GM21576 (cell line): ENCODE measurements around the gene LIMS2.

ENCODE experiments used
- ATAC-seq: cut with Tn5 transposase; IDR thresholded peaks from one replicate; pipeline ENCODE4 v1.9.1; 2021; ENCODE audit warnings: mild to moderate bottlenecking, moderate library complexity; ENCODE audit not compliant: unreplicated experiment

The LIMS2 gene

DNA sequence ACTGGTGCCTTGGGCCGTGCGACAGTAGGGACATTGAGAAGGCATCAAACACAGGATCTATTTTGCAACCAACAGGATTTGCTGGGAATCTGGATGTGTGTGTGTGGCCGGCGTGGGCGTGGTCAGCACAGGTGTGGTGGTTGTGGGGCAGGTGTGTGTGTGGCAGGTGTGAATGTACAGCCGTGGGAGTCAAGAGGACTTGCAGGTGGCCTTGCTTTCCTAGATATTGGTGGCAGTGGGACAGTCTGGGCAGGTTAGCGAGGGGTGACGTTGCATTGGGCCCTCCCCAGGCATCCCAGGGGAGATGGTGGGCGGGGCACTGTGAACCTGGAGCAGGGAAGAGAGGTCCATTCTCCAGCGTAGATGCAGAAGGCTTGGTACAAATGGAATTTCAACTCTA is 3.2 kb upstream of the LIMS2 start:
- ATAC-seq: no peak

DNA sequence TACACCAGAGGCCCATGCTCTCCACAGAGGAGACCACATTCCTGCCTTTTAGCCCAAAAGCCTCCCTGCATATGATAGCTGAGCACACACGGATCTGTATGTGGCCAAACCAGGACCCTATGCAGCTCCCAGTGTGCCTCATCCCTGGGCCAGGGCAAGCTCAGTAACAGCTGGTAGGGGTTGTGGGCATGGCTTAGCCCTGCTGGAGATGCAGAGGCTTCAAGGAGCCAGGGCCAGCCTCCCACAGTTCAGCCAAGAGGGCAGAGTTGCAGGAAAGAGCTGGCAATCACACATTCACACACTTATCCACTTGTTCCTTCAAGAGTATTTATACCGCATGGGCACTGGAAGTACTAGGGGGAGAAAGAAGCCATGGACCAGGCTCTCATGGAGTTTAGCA is 1.6 kb upstream of the LIMS2 start:
- no peak for ATAC-seq

DNA sequence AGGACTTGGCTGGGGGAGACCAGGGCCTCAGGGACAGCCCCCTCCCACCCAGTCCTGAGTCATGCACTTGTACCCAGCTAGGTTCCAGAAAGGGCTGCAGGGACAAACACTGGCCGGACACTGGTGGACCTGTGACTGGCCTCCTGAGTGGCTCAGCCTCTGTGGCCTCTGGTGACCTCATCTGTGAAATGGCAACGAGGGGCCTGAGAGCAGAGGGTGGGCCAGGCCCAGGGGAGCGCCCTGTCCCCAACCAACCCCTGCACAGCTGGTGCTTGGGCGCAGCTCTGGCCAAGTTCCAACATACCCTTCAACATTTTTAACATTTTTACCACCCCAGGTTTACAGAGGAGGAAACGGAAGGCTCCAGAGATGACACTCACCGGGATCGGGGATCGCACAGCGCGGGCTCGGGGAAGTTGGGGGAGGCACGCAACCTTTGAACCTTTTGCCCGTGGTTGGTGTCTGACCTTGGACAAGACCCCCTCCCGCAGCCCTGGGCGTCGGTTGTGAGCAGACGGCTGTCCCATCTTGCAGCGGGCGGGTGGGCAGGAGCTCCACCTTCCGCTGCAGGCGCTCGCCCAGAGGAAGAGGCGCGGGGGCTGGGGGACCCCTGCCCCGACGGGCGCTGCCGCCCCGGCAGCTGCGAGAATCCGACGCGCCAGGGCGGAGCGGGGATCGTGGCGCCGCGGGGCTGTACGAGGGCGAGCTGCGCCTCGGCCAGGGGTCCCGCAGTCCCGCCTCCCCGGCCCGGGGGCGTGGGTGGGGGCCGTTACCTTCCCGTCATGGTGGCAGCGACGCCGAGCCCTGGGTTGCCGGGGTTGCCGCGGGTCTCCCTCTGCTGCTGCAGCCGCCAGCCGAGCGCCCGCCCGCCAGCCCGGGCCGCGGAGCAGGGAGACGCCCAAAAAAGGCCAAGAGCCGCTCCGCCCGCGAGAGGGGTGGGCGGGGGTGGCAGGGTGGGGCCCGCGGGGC is 805 bp downstream of the LIMS2 start:
- ATAC-seq: no peak

DNA sequence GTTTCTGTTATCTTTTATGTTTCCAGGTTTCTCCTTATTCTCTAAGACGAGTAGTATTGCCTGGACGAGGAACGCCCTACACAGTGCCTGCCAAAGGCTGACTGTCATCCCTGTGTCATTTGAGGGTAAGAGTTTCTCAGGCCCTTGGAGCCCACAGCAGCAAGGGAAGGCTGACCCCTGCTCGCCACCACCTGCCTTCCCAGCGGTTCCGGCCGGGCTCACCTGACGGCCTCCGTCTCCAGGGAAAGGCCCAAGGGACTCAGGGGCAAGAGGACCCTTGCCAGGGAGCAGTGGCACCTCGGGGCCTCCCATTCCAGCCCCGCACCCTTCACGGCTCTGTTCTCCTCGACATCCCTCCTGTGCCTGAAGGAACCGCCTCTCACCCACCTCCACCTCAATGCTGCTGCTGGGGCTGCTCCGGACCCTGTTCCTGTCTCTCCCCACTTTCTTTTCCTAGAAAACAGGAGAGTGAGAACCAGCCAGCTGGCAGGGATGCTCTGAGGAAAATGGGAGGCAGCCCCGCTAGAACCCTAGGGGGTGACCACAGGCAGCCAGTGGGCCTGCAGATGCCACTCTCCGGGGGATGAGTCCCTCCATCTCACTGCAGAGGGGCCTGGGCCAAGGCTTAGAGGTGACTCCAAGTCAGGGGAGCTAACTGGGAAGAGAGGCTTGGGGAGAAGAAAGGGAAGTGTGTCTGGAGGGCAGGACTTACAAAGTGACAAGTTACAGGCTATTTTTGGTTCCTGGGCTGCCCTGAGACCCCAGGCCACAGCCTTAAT is 1.9 kb downstream of the LIMS2 start:
- no peak for ATAC-seq

DNA sequence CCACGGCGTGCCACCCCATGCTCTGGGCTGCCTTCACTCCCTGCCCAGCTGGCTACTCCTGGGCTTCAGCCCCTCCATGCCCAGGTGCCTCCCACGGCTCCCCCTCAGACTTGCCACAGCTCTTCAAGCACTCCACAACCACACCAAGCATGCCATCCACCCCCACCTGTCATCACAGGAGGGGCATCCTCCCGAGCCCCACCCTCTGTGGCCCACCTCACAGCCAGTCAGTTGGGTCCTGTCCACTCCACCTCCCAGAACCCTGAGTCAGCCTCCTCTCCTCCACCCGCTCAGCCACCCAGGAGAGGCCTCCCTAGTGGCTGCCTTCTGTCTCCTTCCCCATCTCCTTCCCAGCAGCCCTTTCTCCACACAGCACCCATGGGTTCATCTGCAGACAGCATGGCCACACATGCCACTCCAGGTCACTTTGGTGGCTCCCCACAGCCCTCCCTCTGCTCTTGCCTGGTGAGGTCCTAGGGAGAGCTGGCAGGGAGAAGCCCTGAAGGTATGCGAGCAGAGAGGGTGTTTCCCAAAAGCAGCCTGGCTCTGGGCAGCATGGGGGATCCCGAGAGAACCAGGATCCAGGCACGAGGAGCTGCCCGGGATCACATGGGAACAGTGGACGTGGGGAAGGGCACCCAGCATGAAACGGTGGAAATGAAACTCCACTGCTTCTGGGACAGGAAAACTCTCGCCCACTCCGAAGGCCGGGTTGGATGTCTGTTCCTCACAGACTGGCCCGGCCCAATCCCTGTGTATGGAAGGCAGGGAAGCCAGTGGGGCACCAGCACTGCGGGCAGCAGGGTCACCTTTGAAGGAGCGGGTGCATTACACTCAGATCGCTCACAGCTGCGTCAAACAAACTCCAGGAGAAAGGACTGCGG is 2.7 kb downstream of the LIMS2 start:
- ATAC-seq: no peak

DNA sequence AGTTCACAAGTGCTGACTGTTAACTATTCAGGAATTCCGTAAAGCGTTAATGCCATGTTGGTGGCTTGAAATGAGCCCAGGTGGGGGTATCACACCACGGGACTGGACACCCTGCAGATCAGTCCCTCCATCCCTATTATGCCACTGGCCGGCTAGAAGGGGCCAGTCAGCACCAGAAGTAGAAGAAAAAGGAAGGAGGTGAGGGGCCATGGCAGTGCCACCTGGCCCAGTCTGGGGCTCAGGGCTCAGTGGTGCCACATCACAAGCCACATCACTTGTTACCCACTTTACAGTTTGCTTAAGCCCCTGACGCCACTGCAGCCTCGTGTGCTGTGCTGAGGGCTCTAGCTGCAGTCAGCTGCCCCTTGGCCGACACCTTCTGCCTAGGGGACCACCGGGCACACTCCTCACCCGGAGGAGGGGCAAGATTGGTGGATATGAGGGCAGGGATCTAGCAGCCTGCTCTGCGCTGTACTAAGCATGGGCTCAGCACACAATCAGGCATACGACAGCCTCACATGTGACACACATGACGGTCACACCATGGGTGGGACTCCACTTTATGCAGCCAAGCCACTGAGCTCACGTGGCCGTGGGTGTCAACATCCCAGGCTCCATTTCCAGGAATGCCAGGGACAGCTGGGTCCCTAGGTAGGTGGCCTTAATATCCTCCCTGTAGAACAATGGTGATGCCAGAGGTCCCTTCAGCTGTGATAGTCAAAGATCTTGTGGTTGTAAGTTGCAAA is 3.6 kb downstream of the LIMS2 start:
- no peak for ATAC-seq

DNA sequence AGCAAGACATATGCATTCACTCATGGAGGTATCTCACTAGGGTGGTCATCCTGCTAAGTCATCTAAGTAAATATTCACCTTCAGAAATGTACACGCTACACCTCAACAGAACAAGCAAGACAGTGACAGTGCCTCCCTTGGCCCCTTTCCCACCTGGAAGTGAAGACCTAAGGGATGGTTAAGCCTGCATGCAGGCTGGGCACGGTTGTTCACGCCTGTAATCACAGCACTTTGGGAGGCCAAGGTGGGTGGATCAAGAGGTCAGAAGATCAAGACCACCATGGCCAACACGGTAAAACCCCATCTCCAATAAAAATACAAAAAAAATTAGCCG is 4.4 kb downstream of the LIMS2 start:
- no peak for ATAC-seq

DNA sequence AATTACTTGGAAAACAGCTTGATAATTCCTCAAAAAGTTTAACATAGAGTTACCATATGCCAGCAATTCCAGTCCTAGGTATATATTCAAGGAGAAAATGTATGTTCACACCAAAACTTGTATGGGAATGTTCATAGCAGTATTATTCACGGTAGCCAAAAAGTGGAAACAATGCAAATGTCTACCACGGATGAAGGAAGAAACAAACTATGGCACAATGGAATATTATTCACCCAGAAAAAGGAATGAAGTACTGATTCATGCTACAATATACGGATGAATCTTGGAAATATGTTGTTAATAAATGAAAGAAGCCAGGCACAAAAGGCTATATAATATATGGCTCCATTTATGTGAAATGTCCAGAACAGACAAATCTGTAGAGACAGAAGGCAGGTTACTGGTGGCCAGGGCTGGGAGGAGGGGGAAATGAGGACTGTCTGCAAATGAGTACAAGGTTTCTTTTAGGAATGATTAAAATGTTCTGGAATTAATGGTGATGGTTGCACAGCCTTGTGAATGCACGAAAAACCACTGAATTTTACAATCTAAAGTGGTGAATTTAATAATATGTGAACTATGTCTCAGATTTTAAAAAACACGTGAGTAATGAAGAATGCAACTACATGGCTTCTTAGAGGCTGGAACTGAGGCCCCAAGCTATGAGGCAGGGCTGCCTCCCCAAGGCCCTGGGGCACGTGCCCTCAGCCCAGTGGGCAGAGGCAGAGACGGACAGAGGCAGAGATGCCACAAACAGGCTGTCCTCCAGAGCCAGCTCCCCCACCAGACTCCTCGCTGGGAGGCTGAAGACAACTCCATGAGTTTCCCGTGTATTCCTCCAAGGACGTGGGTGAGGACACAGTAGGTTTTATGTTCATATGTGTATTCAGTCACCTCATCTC is 5.0 kb downstream of the LIMS2 start:
- ATAC-seq: no peak

DNA sequence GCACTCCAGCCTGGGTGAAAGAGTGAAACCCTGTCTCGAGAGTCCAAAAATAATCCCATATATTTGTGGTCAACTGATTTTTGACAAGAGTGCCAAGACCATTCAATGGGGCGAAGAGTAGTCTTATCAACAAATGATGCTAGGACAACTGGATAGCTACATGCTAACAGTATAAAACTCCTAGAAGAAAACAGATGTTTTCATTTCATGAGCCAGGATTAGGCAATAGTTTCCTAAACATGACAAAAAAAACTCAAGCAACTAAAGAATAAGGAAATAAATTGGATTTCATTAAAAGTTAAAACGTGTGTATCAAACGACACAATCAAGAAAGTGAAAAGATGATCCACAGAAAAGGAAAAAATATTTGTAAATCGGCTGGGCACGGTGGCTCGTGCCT is 6.3 kb downstream of the LIMS2 start:
- ATAC-seq: no peak

DNA sequence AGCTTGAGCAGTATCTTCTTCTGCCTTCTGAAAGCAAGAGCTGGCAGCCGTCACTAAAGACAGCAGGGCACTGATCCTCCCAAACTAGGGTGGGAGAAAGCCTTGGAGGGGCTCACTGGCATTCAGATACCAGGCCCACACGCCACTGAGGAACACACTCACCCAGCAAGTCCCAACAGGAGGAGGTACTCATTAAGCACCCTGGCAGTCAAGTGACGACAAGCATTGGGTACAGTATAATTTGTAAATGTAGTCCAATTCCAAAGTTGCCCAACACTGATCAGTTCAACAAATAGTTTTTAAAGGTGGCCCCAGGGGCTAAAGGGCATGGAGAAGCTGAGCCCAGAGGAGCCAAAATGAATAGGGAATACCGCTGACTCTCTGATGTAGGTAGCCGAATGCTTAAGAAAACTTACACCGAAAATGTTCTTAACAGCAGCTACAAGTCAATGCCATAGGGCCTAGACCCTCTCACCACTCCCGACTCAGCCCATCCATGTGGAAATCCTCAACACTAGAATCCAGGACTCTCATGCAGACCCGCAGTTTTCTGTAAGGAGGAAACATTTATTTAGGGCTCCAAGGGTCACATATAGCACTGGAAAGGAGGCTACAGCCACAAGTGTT is 9.9 kb downstream of the LIMS2 start:
- no peak for ATAC-seq

DNA sequence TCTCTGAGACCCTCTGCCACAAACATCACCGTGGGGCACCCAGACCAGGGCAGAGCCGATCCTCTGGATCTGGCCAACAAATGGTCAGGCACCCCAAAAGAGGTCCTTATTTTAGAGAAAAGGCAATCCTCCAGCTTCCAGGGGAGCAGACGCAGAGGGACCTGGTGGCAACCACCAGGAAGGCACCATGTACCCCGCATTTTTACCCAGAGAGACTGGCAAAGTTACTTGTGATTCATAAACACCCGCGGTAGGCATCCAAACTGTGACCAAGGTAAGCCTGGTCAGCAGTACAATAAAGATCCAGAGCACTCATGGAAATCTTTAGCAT is 10.5 kb downstream of the LIMS2 start:
- no peak for ATAC-seq

DNA sequence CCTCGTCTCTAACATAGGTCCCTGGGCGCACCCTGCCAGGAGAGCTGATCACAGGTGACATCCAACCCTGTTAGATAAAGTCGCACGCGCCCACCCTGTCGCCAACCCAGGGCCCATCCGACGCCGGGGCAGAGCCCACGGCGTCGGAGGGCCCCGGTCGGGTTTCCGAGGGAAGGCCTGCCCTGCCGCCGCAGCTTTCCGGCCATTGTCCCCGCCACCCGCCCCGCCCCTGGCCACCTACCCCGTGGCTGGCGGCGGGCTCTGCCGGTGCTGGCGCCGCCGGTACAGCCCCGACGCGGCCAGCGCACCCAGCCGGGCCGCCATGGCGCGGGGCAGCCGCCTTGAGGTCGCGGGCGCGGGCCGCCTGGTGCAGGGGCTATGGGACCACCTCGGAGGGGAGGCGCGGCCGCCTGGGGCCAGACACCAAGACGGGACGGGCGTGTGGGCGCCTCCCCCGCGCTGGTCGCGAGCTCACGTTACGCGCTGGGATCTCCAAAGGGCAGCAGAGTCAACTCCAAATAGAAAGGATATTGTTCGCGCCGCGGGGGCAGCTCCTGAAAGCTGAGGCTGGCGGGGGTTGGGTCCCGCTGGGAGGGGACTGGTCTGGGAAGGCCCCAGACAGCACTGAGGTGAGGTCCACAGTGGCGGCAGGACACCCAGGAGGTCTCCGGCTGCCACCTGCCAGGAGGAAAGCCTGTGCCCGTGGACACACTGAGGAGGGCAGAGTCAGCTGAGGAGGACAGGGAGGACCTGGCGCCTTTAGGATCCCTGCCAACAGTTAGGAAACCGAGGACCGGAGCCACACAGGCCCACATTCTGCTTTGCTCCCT is 11.1 kb downstream of the LIMS2 start:
- ATAC-seq: no peak

DNA sequence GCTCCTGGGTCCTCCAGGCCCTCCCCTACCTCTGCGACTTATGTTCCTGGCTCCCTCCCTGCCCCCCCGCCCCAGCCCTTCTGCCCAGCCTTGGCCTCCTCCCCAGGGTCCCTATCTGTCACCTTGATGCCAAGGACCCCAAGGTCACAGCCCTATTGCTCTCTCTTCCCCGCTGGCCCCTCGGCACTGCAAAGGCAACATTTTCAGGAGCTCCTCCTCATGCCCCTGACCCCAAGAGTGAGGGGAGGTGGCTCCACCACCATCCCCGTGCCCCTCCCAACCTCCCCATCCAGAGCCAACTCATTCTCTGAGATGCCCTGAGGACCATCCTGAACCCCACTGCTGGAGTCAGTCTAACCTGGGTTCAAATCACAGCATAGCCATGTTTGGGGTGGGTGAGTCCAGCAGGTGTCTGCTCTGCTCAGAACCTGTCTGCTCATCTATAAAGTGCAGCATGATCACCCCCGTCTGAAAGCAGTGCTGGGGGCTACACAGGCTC is 11.7 kb downstream of the LIMS2 start:
- no peak for ATAC-seq

DNA sequence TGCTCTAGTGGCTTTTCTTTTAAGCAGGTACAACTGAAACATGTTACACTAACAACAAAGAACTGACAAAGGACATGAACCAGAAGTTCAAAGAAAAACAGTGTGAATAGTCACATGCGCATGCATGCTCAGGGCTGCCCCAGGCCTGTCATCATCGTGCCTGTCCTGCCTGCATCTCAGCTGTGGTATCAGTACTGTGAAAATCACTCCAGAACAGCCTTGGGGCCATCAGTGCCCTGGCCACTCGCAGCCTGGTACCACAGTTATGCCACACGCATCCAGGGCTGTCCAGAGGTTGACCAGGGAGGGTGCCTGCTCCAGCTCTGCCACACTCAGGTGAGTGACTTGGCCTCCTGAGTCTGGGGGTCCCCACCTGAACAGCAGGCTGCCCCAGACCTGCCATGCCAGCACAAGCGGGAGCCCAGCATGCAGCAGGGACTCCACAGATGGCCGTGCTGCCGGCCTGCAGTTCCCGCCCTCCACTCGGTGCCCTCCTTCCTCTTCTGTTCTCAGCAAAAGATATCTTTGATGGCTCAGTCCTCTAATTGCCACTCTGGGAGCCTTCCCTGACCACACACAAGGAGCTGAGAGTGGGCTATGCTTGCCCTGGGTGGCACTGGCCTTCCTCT is 12.3 kb downstream of the LIMS2 start:
- ATAC-seq: no peak

DNA sequence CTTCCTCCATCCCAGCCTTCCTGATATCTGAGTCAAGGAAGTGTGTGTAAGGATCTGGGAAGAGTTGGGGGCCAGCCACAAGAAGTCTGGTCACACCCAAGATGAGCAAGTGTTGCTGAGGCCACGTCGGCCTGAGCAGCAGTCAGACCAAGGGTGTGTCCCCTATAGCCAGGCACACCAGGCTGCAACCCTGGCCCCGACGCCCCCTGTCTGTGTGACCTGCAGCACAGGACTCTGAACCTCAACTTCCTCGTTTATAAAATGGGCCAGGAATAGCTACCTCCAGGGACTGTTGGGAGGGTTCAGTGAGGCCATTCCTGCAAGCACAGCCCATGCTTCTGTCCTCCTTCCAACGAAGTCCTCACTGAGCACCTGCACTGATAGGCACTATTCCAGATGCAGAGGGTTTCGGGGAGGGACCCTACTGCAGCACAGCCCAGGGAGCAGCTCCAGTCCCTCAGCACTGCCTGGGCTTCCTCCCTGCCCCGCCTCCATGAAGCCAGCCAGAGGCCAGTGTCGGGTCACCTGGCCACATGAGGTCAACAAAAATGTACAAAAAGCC is 13.3 kb downstream of the LIMS2 start:
- ATAC-seq: no peak

DNA sequence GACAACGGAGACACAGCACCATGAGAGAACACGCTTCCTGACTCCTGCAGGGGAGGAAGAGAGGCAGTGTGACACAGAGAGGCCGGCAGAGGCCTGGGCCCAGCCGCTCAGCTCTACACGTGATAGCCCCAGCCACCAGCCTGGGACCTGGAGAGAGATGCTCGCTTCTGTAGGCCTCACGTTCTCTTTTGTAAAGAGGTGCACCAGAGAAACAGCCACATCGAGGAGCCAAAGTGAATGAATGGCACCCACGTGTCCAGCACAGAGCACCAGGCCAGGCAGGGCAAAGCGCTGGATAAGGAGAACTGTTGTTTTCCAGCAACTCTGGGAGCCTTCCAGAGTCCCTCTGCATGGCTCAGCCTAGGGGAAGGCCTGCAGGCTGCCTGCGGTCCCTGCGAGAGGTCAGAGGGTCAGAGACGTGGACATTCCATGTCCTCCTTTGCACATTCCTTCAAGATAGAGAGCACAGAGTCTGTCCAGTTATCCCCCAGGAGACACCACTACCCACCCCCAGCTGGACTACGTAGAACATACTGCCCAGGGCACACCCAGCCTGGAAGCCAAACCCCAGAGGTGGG is 14.2 kb downstream of the LIMS2 start:
- no peak for ATAC-seq

DNA sequence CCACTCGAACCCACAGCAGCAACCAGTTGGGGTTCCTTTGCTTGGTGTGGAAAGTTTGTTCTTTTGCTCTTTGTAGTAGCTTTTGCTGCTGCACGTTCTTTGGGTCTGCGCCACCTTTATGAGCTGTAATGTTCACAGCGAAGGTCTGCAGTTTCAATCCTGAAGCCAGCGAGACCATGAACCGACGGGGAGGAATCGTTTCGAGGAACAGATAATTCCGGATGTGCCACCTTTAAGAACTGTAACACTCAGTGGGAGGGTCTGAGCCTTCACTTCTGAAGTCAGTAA is 15.1 kb downstream of the LIMS2 start:
- no peak for ATAC-seq
